ENCODE results near the gene HDLBP. TPM values are rescaled to one million over a fixed set of nuclear protein-coding genes. Genes with fewer than 3 reads are reported as not detected.

Gene HDLBP
- total and polyA plus RNA-seq, 10 of the 15 experiments (the other 5 are each of a cell fraction or from before 2014, with no cell fraction given) = 19.5 to 383 (median 249) TPM

DNA sequence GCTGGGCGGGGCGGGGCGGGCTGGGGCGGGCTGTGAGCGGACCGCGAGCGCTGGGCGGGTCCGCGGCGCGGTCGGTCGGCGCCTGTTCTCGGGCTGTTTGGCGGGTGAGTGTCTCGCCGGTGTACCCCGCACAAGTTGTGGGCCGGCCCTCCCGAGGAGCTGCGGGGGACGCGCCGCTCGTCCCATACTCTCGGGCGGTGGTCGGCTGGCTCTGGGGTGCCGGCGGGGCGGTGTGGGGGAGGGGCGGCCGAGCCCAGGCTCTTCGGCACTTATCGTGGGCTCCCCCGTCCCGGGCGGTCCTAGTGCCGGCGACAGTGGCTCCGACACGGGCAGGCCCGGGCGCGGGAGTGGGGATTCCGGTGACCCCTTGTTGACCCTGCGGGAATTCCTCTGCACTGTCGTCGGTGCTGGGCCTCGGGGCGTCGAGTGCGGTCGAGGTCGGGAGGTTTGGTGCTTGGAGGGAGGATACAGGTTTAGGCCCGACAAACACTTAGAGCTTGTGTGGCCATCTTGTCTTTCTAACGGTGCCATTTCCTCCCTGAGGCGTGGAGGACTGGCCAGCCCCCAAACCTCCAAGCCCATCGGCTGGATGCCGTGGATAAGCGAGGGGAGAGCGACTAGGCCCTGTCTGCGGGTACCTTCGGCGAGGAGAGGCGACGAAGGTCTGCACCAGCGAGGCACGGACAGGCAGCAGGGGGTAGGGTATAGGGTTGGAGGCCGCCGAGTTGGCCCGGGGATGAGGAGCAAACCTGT is 583 bp upstream of the HDLBP start, which contains the start of gene SEPTIN2 (continued):
- TF ChIP-seq, protein P1, sequence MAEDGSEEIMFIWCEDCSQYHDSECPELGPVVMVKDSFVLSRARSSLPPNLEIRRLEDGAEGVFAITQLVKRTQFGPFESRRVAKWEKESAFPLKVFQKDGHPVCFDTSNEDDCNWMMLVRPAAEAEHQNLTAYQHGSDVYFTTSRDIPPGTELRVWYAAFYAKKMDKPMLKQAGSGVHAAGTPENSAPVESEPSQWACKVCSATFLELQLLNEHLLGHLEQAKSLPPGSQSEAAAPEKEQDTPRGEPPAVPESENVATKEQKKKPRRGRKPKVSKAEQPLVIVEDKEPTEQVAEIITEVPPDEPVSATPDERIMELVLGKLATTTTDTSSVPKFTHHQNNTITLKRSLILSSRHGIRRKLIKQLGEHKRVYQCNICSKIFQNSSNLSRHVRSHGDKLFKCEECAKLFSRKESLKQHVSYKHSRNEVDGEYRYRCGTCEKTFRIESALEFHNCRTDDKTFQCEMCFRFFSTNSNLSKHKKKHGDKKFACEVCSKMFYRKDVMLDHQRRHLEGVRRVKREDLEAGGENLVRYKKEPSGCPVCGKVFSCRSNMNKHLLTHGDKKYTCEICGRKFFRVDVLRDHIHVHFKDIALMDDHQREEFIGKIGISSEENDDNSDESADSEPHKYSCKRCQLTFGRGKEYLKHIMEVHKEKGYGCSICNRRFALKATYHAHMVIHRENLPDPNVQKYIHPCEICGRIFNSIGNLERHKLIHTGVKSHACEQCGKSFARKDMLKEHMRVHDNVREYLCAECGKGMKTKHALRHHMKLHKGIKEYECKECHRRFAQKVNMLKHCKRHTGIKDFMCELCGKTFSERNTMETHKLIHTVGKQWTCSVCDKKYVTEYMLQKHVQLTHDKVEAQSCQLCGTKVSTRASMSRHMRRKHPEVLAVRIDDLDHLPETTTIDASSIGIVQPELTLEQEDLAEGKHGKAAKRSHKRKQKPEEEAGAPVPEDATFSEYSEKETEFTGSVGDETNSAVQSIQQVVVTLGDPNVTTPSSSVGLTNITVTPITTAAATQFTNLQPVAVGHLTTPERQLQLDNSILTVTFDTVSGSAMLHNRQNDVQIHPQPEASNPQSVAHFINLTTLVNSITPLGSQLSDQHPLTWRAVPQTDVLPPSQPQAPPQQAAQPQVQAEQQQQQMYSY (CRISPR knock-in tag; IDR thresholded peaks at IDR 0.05) = no peak
- TF ChIP-seq IRF4 (IDR thresholded peaks at IDR 0.05; ENCODE audit: low read depth, low read length) (no peak), KDM1A (IDR thresholded peaks at IDR 0.05; ENCODE audit: borderline replicate concordance) (no peak), TBL1XR1 (IDR thresholded peaks at IDR 0.05; ENCODE audit: low read depth, low read length) (0 out of 2 replicates have a peak, but pooled peaks have one; percentile 63), TARDBP (IDR thresholded peaks at IDR 0.05; ENCODE audit: borderline replicate concordance) (no peak), BRCA1 (IDR thresholded peaks at IDR 0.05; ENCODE audit: low read depth, low read length) (no peak), CHD4 (IDR thresholded peaks at IDR 0.05) (no peak), TCF12 (IDR thresholded peaks at IDR 0.05; ENCODE audit: low read depth, low read length) (0 out of 2 replicates have a peak, but pooled peaks have one; percentile 55)
- TF ChIP-seq, protein P2, sequence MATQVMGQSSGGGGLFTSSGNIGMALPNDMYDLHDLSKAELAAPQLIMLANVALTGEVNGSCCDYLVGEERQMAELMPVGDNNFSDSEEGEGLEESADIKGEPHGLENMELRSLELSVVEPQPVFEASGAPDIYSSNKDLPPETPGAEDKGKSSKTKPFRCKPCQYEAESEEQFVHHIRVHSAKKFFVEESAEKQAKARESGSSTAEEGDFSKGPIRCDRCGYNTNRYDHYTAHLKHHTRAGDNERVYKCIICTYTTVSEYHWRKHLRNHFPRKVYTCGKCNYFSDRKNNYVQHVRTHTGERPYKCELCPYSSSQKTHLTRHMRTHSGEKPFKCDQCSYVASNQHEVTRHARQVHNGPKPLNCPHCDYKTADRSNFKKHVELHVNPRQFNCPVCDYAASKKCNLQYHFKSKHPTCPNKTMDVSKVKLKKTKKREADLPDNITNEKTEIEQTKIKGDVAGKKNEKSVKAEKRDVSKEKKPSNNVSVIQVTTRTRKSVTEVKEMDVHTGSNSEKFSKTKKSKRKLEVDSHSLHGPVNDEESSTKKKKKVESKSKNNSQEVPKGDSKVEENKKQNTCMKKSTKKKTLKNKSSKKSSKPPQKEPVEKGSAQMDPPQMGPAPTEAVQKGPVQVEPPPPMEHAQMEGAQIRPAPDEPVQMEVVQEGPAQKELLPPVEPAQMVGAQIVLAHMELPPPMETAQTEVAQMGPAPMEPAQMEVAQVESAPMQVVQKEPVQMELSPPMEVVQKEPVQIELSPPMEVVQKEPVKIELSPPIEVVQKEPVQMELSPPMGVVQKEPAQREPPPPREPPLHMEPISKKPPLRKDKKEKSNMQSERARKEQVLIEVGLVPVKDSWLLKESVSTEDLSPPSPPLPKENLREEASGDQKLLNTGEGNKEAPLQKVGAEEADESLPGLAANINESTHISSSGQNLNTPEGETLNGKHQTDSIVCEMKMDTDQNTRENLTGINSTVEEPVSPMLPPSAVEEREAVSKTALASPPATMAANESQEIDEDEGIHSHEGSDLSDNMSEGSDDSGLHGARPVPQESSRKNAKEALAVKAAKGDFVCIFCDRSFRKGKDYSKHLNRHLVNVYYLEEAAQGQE (IDR thresholded peaks at IDR 0.05; ENCODE audit: low read depth, low read length) = no peak
- TF ChIP-seq, protein P3, sequence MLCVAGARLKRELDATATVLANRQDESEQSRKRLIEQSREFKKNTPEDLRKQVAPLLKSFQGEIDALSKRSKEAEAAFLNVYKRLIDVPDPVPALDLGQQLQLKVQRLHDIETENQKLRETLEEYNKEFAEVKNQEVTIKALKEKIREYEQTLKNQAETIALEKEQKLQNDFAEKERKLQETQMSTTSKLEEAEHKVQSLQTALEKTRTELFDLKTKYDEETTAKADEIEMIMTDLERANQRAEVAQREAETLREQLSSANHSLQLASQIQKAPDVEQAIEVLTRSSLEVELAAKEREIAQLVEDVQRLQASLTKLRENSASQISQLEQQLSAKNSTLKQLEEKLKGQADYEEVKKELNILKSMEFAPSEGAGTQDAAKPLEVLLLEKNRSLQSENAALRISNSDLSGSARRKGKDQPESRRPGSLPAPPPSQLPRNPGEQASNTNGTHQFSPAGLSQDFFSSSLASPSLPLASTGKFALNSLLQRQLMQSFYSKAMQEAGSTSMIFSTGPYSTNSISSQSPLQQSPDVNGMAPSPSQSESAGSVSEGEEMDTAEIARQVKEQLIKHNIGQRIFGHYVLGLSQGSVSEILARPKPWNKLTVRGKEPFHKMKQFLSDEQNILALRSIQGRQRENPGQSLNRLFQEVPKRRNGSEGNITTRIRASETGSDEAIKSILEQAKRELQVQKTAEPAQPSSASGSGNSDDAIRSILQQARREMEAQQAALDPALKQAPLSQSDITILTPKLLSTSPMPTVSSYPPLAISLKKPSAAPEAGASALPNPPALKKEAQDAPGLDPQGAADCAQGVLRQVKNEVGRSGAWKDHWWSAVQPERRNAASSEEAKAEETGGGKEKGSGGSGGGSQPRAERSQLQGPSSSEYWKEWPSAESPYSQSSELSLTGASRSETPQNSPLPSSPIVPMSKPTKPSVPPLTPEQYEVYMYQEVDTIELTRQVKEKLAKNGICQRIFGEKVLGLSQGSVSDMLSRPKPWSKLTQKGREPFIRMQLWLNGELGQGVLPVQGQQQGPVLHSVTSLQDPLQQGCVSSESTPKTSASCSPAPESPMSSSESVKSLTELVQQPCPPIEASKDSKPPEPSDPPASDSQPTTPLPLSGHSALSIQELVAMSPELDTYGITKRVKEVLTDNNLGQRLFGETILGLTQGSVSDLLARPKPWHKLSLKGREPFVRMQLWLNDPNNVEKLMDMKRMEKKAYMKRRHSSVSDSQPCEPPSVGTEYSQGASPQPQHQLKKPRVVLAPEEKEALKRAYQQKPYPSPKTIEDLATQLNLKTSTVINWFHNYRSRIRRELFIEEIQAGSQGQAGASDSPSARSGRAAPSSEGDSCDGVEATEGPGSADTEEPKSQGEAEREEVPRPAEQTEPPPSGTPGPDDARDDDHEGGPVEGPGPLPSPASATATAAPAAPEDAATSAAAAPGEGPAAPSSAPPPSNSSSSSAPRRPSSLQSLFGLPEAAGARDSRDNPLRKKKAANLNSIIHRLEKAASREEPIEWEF (IDR thresholded peaks at IDR 0.05; ENCODE audit: insufficient replicate concordance, low read depth, low read length) = no peak

Data from GM12878 (cell line).